GM19438 (cell line): ENCODE measurements around the gene ZNF384.
"Not testable (repeated sequence)": the region's sequence is repeated elsewhere in the genome, so short reads cannot be mapped to it uniquely, and the experiment has no call there.

Source experiments
- ATAC-seq: cut with Tn5 transposase; IDR thresholded peaks from one replicate; pipeline ENCODE4 v1.9.1; 2021; ENCODE audit warnings: low read depth; ENCODE audit not compliant: unreplicated experiment

The ZNF384 gene

DNA sequence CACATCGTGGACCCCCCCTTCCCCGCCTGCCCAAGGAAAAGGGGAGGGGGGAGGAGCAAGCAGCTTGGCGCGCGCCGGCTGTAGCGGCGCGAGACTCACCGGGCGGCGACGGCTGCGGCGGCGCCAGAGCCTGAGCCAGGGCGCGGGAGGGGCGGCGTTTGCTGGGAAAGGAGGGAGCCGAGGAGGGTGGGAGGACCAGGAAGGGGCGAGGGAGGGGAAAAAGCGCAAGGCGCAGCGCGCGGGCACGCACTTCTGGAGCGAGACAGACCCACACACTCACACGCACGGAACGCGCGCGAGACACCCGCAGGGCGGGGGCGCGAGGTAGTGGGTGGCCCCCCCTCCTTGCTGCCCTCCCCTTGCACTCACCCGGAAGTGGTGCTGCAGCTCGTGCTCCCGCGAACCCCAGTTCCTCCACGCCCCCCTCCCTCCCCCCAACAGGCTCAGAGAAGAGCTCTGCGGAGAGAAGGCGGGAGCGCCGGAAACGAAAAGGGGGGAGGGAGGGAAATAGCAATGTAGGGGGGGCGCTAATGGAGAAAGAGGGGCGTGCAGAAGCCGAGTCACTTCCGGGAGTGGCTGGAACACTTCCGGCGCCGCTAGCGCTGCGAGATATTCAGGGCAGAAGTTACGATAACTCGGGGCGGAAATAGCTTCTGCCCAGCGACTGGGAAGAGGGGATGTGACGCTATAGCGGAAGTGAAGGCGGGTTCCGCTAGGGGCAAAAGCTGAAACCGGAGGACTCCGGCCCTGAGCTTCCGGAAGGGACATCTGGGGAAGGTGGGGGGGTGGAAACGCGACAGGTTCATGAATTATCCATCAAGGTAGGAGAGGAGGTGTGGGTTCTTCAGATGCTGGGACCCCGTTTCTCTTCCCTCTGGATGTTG lies at the start of gene ZNF384:
Gene ZNF384 (minus strand): TSS at position 377 of the 884 bp plus-strand sequence. CDS start 9,855 bp downstream, outside the sequence.
- ATAC-seq: peak; percentile 87

DNA sequence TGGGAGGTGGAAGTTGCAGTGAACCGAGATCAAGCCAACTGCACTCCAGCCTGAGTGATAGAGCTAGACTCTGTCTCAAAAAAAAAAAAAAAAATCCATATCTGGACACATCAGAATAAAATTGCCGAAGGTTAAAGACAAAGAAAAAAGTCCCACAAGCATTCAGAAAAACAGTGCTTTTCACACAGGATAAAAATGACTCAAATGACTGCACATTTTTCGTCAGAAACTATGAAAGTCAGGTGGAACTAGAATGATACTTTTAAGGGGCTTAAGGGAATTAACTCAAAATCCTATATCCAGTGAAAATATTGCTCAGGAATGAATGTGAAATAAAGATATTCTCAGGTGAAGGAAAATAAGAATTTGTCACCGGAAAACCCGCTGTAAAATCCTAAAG lies 47.6 kb upstream of the ZNF384 start:
- no peak for ATAC-seq

DNA sequence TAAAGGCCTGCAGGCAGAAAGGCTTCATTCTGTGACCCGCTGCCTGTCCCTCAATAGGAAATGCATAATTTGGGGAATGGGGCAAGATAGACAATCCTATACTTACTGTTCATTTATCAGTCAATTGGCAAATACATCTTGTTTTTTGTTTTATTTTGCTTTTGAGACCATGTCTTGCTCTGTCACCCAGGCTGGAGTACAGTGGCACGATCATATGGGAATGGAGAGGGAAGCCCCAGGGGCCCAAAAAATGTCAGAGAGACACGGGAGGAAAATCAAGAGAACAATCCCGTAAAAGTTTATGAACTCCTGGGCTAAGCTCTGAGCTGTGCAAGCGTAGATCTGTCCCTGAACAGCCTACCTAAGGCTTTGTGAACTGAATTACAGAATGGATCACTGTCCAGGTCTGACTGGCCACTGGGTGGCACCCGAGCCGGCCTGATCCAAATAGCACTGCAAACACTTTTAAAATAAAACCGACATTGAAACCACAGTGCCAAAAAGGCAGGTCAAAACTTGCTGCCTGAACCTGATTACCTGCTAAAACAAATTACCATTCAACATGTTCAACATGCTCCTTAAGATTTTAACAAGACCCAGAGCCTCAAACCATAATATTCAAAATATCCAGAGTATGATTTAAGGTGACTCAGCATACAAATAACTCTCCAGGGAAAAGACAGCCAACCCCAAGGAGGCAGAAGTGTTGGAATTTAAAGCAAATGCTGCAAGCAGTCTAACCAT lies 46.4 kb upstream of the ZNF384 start:
- no peak for ATAC-seq

DNA sequence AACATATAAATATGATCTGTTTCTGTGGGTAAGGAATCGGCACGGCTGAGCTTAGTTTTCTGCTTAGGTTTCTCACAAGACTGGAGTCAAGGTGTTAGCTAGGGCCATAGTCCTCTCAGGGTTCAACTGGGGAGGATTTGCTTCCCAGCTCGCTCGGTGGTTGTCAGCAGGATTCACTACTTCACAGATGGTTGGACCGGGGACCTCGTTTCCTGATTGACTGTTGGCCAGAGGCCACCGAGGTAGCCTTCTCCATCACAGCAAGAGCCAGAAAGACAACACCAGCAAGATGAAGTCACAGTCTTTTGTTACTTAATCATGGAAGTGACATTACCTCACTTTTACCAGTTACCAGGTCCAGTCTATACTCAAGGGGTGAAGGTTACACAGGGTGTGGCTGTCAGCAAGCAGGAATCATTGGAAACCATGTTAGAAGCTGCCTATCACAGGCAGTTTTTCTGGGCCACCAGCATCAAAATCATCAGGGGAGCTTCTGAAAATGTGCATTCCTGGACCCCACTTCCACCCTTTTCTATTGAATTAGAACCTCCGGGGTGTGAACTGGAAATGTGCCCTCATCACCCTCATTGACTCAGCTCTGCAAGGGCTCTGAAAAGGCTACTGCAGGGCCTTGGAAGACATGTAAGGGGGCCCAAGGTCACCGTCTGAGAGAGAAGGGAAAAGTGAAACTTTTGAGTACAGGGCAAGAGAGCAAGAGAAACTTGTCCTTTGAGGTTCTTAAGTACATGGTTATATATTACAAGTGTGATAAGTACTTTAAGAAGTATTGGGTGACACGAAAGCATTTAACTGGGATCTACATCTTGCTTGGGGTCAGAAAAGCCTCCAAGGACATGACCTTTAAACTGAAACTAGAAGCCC lies 45.6 kb upstream of the ZNF384 start:
- ATAC-seq: no peak

DNA sequence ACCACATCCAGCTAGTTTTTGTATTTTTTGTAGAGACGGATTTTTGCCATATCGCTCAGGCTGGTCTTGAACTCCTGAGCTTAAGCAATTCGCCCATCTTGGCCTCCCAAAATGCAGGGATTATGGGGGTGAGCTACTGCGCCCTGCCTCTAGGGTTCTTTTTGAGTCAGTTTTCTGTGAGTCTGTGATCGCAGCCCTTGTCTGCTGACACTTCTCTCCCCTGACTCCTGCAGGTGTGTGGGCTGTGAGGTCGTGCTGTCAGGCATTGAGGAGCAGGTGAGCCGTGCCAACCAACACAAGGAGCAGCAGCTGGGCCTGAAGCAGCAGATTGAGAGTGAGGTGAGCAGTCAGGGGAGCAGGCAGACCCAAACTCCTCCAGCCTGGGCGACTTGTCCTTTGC lies 41.0 kb upstream of the ZNF384 start:
- no peak for ATAC-seq

DNA sequence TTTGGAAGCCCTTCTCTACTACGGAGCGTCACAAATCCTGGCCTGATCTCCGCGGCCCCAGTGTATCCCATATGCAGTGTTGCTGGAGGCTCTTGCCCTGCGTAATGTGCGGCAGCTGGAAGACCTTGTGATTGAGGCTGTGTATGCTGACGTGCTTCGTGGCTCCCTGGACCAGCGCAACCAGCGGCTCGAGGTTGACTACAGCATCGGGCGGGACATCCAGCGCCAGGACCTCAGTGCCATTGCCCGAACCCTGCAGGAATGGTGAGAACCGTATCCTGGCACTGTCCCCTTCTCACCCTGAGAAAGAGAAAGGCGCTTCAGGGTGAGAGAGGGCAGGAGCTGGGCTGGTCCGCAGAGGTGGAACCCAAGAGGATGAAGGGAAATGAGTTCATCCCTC lies 40.0 kb upstream of the ZNF384 start:
- ATAC-seq: no peak

DNA sequence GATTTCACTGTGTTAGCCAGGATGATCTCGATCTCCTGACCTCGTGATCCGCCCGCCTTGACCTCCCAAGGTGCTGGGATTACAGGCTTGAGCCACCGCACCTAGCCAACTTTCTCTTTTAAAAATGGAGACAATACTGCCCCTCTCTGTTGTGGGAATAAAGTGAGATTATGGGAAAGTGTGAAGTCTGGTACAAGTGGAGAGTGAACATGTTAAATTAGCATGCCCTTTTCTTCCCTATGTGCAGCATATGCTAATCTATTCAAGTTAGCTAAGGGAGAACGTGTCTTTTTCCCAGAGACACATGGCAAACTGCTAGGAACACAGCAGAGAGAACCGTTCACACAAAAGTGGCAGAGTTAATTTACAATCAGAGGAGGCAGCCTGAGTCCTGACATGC lies 36.2 kb upstream of the ZNF384 start:
- ATAC-seq: no peak

DNA sequence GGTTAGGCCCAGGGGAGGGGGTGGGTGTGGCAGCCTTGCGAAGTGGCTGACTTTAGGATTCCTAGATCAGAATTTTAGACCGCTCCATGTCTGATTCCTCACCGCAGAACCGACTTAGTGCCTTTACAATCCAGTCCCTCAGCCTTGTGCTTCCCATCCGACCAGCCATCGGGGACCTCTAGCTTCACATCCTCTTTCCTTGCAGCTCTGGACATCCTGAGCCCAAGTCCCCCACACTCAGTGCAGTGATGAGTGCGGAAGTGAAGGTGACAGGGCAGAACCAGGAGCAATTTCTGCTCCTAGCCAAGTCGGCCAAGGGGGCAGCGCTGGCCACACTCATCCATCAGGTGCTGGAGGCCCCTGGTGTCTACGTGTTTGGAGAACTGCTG lies 35.2 kb upstream of the ZNF384 start:
- no peak for ATAC-seq

DNA sequence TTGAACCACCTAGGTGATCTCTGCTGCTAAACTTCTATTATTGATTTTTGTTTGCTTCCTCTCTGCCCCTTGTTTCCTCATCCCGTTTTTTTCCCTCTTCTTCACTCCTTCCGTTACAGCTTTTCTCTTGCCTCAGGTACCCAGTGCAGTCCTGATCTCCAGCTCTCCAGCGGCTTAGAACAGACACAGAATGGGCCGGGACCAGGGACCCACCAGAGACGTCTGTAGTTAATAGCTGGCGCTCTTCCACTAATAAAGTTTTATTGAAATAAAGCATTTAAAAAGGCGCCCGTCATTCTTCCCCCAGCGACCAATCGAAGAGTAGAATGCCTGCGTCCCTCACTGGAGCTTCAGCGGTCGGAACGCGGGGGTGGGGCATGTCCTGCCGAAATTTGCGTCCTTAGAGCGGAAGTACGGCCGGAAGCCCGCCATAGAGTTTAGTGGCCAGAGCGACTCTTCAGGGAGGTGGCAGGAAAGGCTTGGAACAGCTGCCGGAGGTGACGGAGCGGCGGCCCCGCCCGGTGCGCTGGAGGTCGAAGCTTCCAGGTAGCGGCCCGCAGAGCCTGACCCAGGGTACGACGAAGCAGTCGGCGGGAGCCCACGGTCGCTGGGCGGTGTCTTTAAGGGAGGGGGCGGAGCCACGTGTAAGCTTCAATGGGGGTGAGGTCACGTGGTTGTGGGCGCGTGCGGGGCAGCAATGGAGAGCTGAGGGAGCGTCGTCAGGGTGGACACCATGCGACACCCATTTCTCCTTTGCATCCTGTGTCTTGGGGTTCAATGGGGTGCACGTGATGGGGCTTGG lies 34.6 kb upstream of the ZNF384 start, which contains the start of gene COPS7A:
Gene COPS7A (plus strand): TSS at position 440 of the 802 bp plus-strand sequence. CDS start 611 bp downstream, outside the sequence.
- peak; percentile 95 for ATAC-seq

DNA sequence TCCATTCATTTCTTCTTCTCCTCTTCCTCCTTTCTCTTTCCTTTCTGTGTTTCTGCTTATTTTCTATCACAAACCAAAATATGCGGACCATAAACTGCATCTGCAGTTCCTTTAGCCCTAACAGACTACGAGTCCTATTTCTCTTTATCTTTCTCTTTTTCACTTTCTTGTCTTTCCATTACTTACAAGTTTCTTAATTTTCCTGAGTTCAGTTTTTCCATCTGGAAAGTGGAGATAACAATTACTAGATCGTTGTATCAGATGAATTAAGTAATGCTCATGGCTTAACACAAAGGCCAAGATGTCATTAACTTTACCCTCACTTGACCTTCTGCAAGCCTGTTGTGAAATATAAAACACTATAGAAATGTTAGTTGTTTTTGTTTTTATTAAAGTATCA lies 33.7 kb upstream of the ZNF384 start:
- no peak for ATAC-seq

DNA sequence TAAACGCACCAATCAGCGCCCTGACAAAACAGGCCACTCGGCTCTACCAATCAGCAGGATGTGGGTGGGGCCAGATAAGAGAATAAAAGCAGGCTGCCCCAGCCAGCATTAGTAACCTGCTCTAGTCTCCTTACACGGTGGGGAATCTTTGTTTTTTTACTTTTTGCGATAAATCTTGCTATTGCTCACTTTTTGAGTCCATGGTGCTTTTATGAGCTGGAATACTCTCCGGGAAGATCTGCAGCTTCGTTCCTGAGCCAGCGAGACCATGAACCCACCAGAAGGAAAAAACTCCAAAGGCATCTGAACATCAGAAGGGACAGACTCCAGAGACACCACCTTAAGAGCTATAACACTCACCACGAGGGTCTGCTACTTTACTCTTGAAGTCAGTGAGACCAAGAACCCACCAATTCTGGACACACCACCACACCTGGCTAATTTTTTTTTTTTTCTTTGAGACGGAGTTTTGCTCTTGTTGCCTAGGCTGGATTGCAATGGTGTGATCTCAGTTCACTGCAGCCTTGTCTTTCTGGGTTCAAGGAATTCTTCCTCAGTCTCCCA lies 27.8 kb upstream of the ZNF384 start:
- no peak for ATAC-seq

DNA sequence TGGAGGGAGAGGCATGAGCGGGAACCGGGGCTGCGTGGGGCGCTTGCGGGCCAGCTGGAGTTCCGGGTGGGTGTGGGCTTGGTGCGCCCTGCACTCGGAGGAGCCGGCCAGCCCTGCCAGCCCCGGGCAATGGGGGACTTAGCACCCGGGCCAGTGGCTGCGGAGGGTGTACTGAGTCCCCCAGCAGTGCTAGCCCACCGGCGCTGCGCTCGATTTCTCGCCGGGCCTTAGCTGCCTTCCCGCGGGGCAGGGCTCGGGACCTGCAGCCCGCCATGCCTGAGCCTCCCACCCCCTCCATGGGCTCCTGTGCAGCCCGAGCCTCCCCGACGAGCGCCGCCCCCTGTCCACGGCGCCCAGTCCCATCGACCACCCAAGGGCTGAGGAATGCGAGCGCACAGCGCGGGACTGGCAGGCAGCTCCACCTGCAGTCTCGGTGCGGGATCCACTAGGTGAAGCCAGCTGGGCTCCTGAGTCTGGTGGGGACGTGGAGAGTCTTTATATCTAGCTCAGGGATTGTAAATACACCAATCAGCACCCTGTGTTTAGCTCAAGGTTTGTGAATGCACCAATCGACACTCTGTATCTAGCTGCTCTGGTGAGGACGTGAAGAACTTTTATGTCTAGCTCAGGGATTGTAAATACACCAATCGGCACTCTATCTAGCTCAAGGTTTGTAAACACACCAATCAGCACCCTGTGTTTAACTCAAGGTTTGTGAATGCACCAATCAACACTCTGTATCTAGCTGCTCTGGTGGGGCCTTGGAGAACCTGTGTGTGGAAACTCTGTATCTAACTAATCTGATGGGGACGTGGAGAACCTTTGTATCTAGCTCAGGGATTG lies 27.1 kb upstream of the ZNF384 start:
- not testable (repeated sequence) for ATAC-seq

DNA sequence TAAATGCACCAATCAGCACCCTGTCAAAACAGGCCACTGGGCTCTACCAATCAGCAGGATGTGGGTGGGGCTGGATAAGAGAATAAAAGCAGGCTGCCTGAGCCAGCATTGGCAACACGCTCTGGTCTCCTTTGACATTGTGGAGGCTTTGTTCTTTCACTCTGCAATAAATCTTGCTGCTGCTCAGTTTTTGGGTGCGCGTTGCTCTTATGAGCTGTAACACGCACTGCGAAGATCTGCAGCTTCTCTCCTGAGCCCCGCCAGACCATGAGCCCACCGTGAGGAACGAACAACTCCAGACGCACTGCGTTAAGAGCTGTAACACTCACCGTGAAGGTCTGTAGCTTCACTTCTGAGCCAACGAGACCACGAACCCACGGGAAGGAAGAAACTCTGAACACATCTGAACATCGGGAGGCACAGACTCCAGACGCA lies 19.8 kb upstream of the ZNF384 start:
- no peak for ATAC-seq

DNA sequence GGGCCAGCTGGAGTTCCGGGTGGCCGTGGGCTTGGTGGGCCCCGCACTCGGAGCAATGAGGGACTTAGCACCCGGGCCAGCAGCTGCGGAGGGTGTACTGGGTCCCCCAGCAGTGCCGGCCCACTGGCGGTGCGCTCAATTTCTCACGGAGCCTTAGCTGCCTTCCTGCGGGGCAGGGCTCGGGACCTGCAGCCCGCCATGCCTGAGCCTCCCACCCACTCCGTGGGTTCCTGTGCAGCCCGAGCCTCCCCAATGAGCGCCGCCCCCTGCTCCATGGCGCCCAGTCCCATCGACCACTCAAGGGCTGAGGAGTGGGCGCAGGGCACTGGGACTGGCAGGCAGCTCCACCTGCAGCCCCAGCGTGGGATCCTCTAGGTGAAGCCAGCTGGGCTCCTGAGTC lies 19.2 kb upstream of the ZNF384 start:
- ATAC-seq: not testable (repeated sequence)

DNA sequence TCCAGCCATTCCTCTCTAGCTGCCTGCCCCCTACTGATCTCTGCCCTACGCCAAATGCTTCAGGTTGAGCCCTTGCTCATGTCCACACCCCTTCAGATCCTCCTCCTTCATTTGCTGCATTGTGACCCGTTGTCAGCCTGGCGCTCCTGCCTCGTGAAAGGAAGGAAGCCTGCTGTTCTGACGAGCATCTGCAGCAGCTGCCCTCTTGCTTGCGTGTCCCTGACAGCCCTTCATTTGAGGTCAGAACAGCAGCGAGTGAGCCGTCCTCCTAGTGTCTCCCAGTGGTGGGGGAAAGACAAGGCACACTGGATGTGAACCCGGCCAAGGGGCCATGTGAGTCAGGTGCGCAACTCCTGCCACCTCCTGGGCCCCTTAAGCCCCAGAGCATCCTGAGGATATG lies 14.5 kb upstream of the ZNF384 start:
- ATAC-seq: no peak

DNA sequence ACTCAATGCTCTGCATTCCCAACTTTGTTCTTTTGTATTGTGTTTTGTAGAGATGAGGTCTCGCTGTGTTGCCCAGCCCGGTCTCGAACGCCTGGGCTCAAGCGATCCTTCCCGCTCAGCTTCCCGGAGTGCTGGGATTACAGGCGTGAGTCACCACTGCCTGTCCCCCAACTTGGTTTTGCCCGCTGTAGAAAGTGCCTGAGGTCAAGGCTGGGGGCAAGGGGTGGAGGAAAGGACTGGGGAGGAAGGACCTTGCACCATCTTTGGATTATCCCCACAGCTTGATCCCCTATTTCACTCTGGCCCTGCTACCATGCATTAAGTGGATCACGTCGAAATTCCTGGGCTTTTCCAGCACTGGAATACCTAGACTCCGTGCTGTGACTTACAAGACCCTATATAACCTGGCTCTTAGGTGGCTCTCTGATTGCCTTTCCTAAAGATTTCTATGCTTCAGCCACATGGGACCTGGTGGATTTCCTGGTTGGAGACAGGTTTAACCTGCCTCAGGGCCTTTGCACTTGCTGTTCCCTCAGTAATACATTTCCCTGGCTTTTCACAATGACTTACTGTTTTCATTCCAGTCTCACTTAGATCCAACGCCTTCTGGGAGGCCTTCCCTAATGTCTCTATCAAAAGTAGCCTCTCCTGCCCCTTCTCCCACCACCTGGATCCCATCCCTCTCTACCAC lies 12.0 kb upstream of the ZNF384 start:
- ATAC-seq: no peak

DNA sequence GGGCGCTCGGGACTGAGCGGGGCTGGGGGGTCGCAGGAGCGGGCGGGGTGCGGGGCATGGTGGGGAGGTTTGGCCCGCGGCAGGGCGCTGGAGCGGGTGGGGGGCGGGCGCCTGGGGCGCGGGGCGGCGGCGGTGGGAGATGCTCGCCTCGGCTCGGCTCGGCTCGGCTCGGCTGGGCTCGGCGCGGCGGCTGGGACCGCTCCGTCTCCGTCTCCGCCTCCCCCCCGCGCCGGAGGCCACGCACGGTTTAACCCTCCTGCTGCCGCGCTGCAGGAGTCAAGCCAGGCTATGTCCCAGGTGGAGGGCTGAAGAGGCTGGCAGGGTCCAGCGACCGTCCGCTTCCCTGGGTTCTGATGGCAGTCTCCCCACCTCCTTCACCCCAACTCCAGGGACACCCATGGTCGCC lies 11.5 kb upstream of the ZNF384 start, which contains the start of gene PIANP:
Gene PIANP (minus strand): TSS at position 170 of the 406 bp plus-strand sequence. CDS start 2,754 bp downstream, outside the sequence.
- no peak for ATAC-seq
